Loucy (cell line): ENCODE results near the gene TMPRSS6.

ENCODE experiments used
- H2AFZ ChIP-seq: fragments of 200-600 bp; sonication (generic); 2 replicates; pipeline ENCODE4 v1.6.0; 2016; ENCODE audit warnings: antibody characterized with exemption, mild to moderate bottlenecking, low read length, moderate library complexity
- H3F3A ChIP-seq: fragments of 200-600 bp; 2 replicates; pipeline ENCODE4 v1.6.0; 2016; ENCODE audit warnings: antibody characterized with exemption, low read depth, mild to moderate bottlenecking
- H3K27me3 ChIP-seq: fragments of 200-600 bp; sonication (generic); 2 replicates; pipeline ENCODE4 v1.6.1; 2014; ENCODE audit warnings: low read length, mild to moderate bottlenecking; ENCODE audit not compliant: insufficient read depth, poor library complexity, severe bottlenecking
- H3K36me3 ChIP-seq: fragments of 200-600 bp; sonication (generic); 2 replicates; pipeline ENCODE4 v1.6.1; 2016; ENCODE audit warnings: low read length; ENCODE audit not compliant: insufficient read depth
- H3K4me1 ChIP-seq: fragments of 200-600 bp; sonication (generic); 2 replicates; pipeline ENCODE4 v1.5.1; 2014; ENCODE audit warnings: low read length, mild to moderate bottlenecking; ENCODE audit not compliant: insufficient read depth, poor library complexity, severe bottlenecking
- H3K4me2 ChIP-seq: fragments of 200-600 bp; sonication (generic); 2 replicates; pipeline ENCODE4 v1.6.0; 2014; ENCODE audit warnings: antibody characterized with exemption, low read length, low read depth, mild to moderate bottlenecking; ENCODE audit not compliant: poor library complexity, severe bottlenecking
- H3K4me3 ChIP-seq: fragments of 200-600 bp; sonication (generic); 2 replicates; pipeline ENCODE4 v1.5.1; 2014; ENCODE audit warnings: low read length, mild to moderate bottlenecking, mixed read lengths; ENCODE audit not compliant: poor library complexity, severe bottlenecking
- H3K79me2 ChIP-seq: fragments of 200-600 bp; sonication (generic); 2 replicates; pipeline ENCODE4 v1.6.1; 2014; ENCODE audit warnings: low read length; ENCODE audit not compliant: insufficient read depth
- H3K9ac ChIP-seq: fragments of 200-600 bp; sonication (generic); 2 replicates; pipeline ENCODE4 v1.6.0; 2014; ENCODE audit warnings: mild to moderate bottlenecking, low read depth, low read length, moderate library complexity; ENCODE audit not compliant: poor library complexity, severe bottlenecking
- H3K9me2 ChIP-seq: fragments of 200-600 bp; sonication (generic); replicated peaks from 2 replicates; pipeline ENCODE4 v1.6.1; 2016; ENCODE audit warnings: low read depth, low read length, mixed read lengths
- H3K9me3 ChIP-seq: fragments of 200-600 bp; sonication (generic); 2 replicates; pipeline ENCODE4 v1.6.1; 2014; ENCODE audit warnings: mild to moderate bottlenecking, antibody characterized with exemption, low read length, low read depth; ENCODE audit not compliant: insufficient read depth
- H4K20me1 ChIP-seq: fragments of 200-600 bp; sonication (generic); 2 replicates; pipeline ENCODE4 v1.6.0; 2014; ENCODE audit warnings: antibody characterized with exemption, low read length, mild to moderate bottlenecking; ENCODE audit not compliant: insufficient read depth, poor library complexity, severe bottlenecking
- CTCF ChIP-seq: fragments of 200-600 bp; sonication (generic); conservative IDR thresholded peaks from 2 replicates; pipeline ENCODE4 v1.5.1; 2014; ENCODE audit warnings: mild to moderate bottlenecking, antibody characterized with exemption, low read length
- EZH2phosphoT487 ChIP-seq: fragments of 200-600 bp; IDR thresholded peaks from 2 replicates; pipeline ENCODE4 v1.6.1; 2018; ENCODE audit warnings: antibody characterized with exemption, mild to moderate bottlenecking, moderate library complexity, borderline replicate concordance

Gene TMPRSS6

GRCh38 chr22:37144180-37144554, 34.7 kb upstream of the TMPRSS6 start:
- H4K20me1 ChIP-seq = no peaks in the 10 kb centered on the region
- TF ChIP-seq EZH2phosphoT487 = no peak
- TF ChIP-seq CTCF = no peak

GRCh38 chr22:37141971-37142370, 32.5 kb upstream of the TMPRSS6 start:
- no peaks in the 10 kb centered on the region for H3K27me3 ChIP-seq
- no peaks in the 10 kb centered on the region for H3F3A ChIP-seq
- H3K9ac ChIP-seq = no peak overlapping the region
- no peak overlapping the region for H3K4me2 ChIP-seq
- TF ChIP-seq CTCF (no peak), EZH2phosphoT487 (no peak)
- H3K9me3 ChIP-seq = no peaks in the 10 kb centered on the region
- H3K4me3 ChIP-seq = no peak overlapping the region
- H3K9me2 ChIP-seq = no peaks in the 10 kb centered on the region
- no peaks in the 10 kb centered on the region for H3K36me3 ChIP-seq
- peaks cover 3% of the 10 kb centered on the region for H3K4me1 ChIP-seq
- H2AFZ ChIP-seq = no peak overlapping the region
- H4K20me1 ChIP-seq = no peaks in the 10 kb centered on the region
- no peaks in the 10 kb centered on the region for H3K79me2 ChIP-seq

More at GRCh38 chr22:37144180-37144554, 34.7 kb upstream of the TMPRSS6 start:
- Histone ChIP-seq H3K36me3 (no peaks in the 10 kb centered on the region), H3K4me2 (no peak overlapping the region), H3K9me2 (no peaks in the 10 kb centered on the region), H3K9me3 (no peaks in the 10 kb centered on the region), H3K79me2 (peaks cover 7% of the 10 kb centered on the region; the same call in 1 of the 2 replicates), H3K4me3 (no peak overlapping the region), H3K9ac (no peak overlapping the region), H3F3A (no peaks in the 10 kb centered on the region), H2AFZ (no peak overlapping the region), H3K27me3 (no peaks in the 10 kb centered on the region), H3K4me1 (peaks cover 24% of the 10 kb centered on the region)

DNA sequence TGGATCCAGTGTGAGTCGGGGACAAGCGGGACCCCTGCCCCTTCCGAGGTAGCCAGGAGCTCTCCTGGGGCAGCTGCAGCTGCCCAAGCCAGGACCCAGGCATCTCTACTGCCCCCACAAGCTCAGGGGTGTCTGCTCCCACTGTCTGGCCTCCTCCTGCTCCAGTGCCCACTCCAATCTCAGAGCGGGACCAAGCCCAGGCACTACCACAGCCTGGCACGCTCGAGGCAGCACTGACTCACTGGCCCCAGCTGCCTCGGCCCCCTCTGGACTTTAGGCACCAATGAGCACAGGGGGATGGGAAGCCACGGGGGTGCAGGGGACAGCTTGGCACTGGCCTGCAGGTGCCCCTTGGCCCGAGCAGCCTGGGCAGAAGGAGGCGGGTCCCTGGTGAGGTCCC, 32.0 kb upstream of the TMPRSS6 start:
- Histone ChIP-seq H3K4me2 (no peak overlapping the region), H3K9me3 (no peaks in the 10 kb centered on the region), H3K79me2 (no peaks in the 10 kb centered on the region), H3K27me3 (no peaks in the 10 kb centered on the region), H3K4me1 (peaks cover 3% of the 10 kb centered on the region), H3F3A (no peaks in the 10 kb centered on the region), H3K9ac (no peak overlapping the region), H2AFZ (no peak overlapping the region), H3K9me2 (no peaks in the 10 kb centered on the region), H3K36me3 (no peaks in the 10 kb centered on the region), H3K4me3 (no peak overlapping the region), H4K20me1 (no peaks in the 10 kb centered on the region)
- no peak for TF ChIP-seq EZH2phosphoT487
- TF ChIP-seq CTCF = no peak
